Activated CD8-positive, alpha-beta memory T cell treated with anti-CD3 and anti-CD28 coated beads for 24 hours (primary cell): Measurements from ENCODE around the gene CRADD.

Experiments
- DNase-seq: peaks from one replicate; pipeline ENCODE4 v3.0.0-alpha.2; 2020

The CRADD gene

DNA sequence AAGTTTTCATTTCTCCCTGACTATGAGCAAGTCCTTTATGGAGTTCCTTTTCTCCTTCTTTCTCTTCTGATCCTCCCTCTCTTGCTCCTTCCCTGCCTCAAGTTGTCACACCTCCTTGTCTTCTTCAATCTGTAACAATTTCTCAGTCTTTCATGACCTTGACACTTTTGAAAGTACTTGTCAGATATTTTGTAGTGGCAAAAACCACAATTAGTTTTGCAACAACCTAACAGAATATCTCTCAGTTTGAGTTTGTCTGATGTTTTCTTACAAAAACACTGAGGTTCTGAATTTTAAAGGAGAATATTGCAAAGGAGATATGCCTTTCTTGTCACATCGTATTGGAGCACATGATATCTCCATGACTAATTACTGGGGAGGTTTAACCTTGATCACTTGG is 4.1 kb upstream of the CRADD start:
- DNase-seq = no peak

GRCh38 chr12:93674386-93674785 is 2.8 kb upstream of the CRADD start:
- DNase-seq = no peak

- no peak for DNase-seq
Observed at GRCh38 chr12:93676408-93677194, 574 bp upstream of the CRADD start.

GRCh38 chr12:93678779-93679178 is 1.6 kb downstream of the CRADD start:
- no peak for DNase-seq

GRCh38 chr12:93679308-93679925 is 2.2 kb downstream of the CRADD start:
- no peak for DNase-seq

DNA sequence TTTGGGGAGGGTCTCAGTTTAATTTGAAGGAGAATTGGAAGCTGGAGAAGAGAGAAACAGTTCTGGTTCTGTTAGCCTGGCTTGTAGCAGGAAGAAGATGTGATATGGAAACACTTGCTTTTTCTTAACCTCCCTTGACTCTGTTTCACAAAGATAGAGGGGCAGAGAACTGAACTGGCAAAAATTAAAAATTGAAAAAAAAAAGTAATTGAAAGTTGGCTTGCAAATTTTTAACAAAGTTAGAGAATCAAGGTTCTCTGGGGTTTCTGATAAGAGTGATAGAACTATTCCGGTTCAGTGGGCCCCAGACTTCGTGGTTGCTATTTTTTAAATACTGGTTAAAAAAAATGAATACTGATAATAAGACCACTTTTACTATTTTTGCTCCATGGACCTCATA is 2.8 kb downstream of the CRADD start:
- DNase-seq = no peak

GRCh38 chr12:93682846-93683261 is 5.7 kb downstream of the CRADD start:
- no peak for DNase-seq

DNA sequence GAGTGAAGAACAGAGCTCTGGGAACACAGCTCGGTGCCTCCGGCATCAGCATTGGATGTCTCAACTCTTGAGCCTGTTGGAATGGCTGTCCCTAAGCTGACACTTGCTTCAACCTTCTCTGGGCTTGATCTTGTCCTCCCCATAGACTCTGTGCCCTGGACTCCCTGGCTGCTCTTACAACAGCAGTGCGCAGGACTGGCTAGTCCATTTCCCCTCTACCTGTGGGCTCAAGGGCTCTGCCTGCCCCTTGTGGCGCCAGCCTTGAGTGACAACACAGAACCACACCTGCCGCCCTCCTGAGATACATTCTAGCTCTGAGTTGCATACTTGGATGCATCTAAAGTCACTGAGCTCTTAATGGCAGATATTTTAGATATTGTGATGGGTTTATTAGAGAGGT is 6.2 kb downstream of the CRADD start:
- DNase-seq = no peak

DNA sequence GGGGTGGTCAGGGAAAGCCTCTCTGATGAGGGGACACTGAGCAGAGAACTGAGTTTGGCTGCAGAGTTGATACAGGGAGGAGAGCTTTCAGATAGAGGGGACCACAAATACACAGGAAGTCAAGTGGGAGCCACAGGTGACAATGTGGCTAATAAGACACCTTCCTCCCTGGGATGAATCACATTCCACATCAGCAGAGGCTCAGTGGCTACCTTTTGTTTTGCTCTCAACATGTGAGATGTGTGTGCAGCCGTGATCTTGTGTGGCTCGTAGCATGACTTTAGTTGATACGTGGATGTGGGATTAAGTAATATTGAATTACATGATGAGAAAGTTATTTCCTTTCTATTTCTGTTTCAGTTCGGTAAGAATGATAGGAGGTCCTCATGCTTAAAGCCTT is 7.5 kb downstream of the CRADD start:
- no peak for DNase-seq

DNA sequence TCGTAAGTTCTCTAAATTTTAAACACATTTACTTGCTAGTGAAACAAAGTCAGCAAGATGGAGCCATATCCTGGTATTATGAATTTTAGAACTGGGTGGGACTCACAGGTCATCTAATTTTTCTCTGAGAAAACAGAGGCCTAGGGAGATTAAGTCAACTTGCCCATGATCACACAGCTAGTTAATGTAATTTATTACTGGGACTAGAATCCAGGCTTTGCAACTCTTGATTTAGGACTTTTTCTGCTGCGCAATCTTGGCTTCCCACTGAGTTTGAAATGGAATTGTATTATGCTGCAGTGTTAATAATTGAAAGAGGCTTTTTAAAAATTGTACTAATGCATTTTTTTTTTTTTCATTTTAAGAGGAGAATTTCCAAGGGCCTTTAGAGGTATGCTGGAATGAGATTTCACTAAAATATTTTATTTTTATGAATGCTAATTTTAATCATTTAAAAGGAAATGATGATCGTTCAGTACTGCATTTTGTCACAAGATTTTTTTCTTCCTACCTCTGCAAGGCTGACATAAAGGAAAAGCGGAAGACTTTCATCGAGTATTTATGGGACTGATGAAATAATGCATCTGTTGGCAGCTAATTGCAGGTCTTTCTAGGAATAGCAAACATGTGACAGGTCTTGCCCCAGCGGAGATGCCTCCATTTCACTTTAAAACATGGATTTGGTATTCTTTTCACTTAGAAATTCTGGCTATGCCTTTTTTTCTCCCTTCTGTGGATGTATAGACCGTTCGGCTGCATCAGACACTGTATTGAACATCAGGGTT is 9.6 kb downstream of the CRADD start:
- DNase-seq = no peak

DNA sequence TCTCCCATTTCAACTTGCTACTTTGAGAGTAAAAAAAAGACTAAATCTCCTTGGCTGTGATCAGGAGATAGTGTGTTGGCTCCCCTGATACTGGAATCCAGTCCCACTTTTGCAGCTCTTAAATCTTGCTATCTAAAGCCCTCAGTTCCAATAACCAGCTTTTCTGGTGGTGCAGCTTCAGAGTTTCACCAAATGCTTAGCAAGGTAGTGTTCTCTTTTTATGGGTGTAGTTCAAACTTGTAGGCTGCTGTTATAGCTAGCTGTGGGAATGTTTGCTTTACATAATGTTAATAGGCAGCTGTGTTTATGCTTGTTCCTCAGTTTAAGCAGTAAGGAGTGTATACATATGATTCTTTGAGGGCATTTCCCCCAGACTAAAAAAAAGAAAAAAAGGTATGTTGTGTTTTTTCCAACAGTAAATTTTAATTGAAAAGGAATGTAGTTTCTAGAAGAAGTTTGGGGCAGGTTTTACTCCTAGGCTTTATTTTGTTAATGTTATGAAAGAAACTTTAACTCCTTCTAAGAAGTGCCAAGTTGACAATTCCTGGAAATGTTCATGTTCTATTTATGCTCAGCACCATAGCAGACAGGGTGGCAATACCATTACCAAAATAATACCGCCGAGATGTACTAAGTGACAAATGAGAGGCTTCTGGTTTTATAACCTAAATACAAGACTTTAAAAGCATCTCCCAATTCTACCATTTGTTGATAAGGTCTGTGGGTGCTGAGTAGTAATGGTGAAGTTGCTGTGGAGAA is 12.1 kb downstream of the CRADD start:
- DNase-seq = no peak

GRCh38 chr12:93696462-93696861 is 19.3 kb downstream of the CRADD start:
- DNase-seq = no peak

GRCh38 chr12:93698307-93699092 is 21.3 kb downstream of the CRADD start:
- no peak for DNase-seq

DNA sequence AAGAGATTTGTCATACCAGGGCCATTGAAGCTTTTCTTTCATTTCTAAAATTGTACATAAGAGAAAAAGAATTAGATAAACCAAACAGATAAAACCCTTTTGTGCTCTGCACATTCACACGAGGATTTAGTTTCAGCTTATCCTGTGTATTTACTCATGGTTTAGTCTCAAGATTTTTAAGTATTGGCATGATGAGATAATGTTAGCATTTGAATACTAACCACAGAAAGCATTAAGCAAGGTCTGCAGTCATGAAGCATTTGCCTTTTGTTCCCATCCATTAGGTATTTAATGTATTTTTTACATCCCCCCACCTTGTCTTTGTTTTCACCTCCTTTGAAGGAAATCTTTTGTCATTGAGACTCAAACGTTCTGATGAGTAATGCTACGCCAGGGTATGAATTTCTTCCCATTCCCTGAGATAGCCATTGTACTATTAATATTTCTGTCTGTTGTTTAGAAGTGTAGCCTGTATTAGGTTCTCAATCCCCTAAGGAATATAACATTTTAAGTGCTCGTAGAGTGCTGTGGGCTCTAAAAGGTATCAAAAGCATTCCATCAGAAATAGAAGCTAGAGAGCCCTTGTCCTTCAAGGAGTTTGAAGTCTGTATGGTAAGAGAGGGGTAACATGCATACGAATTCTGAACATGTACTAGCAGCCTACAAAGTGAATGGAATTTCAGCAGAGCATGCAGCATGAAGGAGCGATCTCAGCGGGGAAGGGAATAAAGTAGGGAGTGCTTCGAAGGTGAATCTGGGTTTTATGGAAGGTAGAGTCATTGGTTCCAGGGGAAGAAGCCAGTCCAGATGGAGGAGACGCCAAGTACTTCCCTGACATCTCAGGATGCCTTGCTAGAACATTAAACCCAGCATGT is 22.3 kb downstream of the CRADD start:
- no peak for DNase-seq

GRCh38 chr12:93702707-93703315 is 25.6 kb downstream of the CRADD start:
- DNase-seq = no peak

DNA sequence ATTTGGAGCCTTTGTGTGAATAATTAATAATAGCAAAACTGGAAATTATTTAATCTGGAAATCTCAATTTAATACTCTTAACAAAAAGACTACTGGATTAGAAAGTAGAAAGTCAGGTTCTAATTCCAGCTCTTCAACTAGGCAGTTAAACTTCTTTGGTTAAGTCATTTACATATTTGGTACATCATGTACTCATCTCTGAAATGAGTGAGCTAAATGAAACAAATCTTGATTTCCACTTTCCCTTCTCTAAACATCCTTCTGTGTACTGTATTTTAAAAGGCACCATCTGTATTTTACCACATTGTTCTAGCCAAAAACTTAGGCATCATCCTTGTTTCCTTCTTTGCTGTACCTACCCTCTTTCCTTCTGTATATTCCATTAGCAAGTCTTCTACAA is 26.9 kb downstream of the CRADD start:
- no peak for DNase-seq

GRCh38 chr12:93704625-93705024 is 27.4 kb downstream of the CRADD start:
- no peak for DNase-seq

DNA sequence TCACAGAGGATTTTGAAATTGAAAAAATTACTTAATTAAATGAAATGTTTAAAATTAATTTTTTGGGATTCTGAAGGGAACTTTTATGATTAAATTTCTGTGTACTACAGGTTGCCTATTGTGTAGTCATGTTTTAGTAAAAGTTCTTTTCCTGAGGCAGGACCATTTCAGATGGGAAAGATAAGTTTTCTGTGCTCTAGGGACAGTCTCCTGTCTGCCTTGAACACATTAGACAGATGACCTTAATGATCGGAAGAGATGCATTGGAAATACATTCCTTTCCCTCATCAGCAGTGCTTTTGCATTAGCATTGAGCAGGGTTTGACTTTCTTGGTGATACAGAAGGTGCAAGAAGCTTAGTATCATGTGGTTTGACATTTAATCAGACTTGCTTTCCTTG is 28.1 kb downstream of the CRADD start:
- DNase-seq = no peak

DNA sequence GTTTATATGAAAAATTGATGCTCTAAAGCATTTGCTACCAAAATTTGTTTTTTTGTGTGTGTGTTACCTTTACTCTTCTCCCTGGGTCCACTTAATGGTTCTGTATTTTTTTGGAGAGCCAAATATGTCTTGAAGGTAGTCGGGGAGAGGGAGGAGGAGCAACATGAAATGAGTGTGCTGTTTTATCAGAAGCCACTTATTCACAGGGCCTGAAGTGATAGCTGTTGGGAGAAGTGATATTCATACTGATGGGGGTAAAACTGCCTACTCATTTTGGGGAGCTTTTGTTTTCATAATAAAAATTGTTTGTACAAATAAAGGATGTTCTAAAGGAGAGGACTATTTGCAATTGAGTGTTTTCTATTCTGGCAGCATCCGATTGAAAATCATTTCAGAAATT is 29.2 kb downstream of the CRADD start:
- DNase-seq = no peak

DNA sequence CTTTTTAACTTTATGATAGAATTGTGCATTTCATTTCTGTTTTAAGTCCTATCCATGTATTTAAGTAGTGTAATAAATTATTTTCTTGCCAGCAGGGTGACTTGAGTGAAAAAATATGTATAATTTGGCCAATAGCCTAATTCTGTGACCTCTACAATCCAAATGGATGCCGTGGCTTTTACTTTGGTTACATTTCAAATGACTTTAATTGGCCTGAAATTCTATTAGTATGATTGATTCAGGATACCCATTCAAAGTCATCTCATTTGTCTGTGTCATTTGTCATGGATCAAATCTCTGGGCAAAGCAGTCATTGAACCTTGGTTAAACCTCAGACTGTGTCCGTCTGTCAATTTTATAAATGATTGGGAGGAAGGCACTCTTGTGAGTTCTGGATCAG is 29.6 kb downstream of the CRADD start:
- DNase-seq = no peak

- no peak for DNase-seq
Observed at GRCh38 chr12:93707836-93708235, 30.7 kb downstream of the CRADD start.
